ENCODE results near the gene MACROD2.

Gene MACROD2

DNA sequence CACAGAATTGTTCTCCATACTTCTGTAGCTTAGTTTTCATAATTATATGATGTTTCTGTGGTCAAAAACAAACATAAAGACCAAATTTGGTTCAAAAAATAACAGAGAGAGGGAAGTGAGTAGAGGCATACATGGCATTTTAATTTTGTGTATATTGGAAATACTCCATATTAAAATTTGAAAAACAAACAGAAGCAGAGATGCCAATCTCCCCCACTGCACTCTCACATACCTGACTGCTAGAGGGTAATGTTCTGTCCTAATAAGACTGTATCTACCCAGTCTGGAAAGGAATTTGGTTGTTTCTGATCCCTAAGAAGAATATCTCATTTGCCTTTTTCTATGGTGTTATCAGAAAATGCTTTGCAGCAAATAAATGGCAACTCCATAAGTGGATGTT is 1301.1 kb downstream of the MACROD2 start:
- peaks cover 6% of the 10 kb centered on the region; the same call in 1 of the 2 replicates for H3K4me1 ChIP-seq
- no peak overlapping the region for H3K4me2 ChIP-seq
- no peaks in the 10 kb centered on the region for H4K20me1 ChIP-seq
- no peak for TF ChIP-seq Cebpa-rat (IDR thresholded peaks at IDR 0.05)
- H3K27me3 ChIP-seq, result no peaks in the 10 kb centered on the region
- no peaks in the 10 kb centered on the region for H3K9me3 ChIP-seq
- H3K27ac ChIP-seq, result no peak overlapping the region
- H3K4me3 ChIP-seq, result no peak overlapping the region
- no peak overlapping the region for H3K9ac ChIP-seq
- H3K36me3 ChIP-seq, result no peaks in the 10 kb centered on the region

DNA sequence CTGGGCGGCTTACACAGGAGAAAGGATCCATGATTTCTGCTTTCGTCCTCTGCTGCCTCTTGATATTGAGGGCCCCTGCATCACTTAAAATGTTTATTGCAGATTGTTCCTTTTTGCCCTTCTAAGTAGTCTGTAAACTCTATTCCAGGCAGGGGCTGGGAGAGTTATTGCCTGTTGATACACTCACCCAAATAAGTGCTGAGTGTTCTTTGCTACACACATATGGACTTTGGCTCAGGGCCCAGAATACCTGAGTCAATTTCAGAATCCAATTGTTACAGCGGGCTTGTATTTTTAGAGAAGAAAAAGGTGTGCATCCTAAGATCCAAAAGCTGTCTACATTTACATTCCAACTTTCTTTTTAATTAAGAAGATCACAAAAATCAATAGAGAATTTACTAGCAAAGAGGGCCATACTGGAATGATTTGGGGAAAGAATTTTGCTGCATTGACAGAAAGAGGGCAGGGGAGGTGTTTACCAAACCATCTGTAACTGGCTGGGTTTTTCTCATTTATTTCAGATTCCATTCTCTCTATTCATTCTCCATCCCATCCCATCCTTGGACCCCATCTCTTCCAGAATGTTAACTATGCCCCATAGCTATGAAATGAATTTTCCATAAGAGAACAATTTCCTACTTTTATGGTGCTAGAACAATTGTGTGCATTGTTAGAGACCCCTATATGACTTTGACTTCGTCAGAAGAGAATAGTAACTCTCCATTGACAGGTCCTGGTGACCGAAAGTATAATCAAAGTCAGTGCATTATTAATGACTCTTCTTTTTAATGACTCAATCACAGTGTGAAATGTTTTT is 1302.0 kb downstream of the MACROD2 start:
- H3K4me1 ChIP-seq, result no peaks in the 10 kb centered on the region
- H4K20me1 ChIP-seq, result no peaks in the 10 kb centered on the region
- H3K9me3 ChIP-seq, result no peaks in the 10 kb centered on the region
- H3K27me3 ChIP-seq, result no peaks in the 10 kb centered on the region
- no peak overlapping the region for H3K4me3 ChIP-seq
- H3K36me3 ChIP-seq, result no peaks in the 10 kb centered on the region
- no peak overlapping the region for H3K4me2 ChIP-seq
- TF ChIP-seq Cebpa-rat (IDR thresholded peaks at IDR 0.05), result no peak
- no peak overlapping the region for H3K9ac ChIP-seq
- H3K27ac ChIP-seq, result no peak overlapping the region

DNA sequence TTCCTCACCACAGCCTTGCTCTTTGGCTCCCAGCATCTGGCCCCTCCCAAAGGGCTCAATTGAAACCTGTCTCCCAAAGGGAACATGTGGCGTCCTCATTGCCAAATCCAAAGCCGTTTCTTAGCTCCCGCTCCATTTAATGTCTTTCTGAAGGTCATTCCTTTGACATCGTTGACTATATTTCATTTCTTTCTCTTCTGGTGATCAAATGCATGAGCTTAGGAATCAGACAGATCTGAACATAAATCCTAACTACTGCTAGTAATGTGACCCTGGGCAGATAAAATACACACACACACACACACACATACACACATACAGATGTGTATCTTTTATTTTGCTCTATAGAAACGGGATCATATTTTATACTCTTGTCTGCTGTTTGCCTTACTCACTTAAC is 1306.8 kb downstream of the MACROD2 start:
- Histone ChIP-seq H4K20me1 (no peaks in the 10 kb centered on the region), H3K9me3 (no peaks in the 10 kb centered on the region), H3K9ac (no peak overlapping the region), H3K4me2 (no peak overlapping the region), H3K27me3 (no peaks in the 10 kb centered on the region), H3K4me3 (no peak overlapping the region), H3K27ac (no peak overlapping the region), H3K36me3 (no peaks in the 10 kb centered on the region), H3K4me1 (no peaks in the 10 kb centered on the region)
- no peak for TF ChIP-seq Cebpa-rat (IDR thresholded peaks at IDR 0.05)

DNA sequence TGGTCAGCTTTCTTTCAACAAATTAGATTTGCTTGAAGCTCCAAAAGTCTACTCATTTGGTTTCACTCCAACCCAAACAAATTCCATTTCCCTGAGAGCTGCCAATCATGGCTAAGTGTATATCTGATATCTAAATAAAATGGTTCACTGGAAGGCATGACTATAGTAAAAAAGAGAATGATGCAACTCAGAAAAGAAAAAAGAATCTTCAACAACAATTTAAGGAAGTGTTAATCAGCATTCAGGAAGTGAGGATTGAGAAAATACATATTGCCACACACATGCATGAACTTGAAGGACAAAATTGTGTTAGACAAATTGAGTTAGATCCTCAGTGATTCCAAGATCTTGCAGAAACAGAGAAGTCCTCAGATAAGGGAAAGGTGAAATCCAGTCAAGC is 1315.0 kb downstream of the MACROD2 start:
- TF ChIP-seq Cebpa-rat (IDR thresholded peaks at IDR 0.05), result no peak
- no peak overlapping the region for H3K27ac ChIP-seq
- no peak overlapping the region for H3K4me3 ChIP-seq
- no peaks in the 10 kb centered on the region for H3K36me3 ChIP-seq
- H3K9ac ChIP-seq, result no peak overlapping the region
- H3K27me3 ChIP-seq, result no peaks in the 10 kb centered on the region
- no peaks in the 10 kb centered on the region for H4K20me1 ChIP-seq
- peaks cover 17% of the 10 kb centered on the region; the same call in 1 of the 2 replicates for H3K9me3 ChIP-seq
- H3K4me2 ChIP-seq, result peak overlapping the region; percentile 42; the same call in 1 of the 2 replicates
- H3K4me1 ChIP-seq, result peaks cover 7% of the 10 kb centered on the region

DNA sequence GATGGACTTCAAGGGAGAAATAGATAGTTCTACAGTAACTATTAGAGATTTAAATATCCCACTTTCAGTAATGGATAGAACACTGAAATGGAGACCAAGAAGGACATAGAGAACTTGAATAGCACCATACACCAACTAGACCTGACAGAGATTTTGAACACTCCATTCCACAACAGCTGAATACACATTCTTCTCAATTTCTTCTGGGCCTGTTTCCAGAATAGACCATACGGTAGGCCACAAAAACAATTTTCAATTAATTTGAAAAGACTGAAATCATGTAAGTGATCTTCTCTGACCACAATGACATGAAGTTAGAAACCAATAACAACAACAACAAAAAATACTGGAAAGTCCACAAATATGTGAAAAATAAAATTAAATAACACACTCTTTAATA is 1321.2 kb downstream of the MACROD2 start:
- H3K27ac ChIP-seq, result no peak overlapping the region
- peaks cover 7% of the 10 kb centered on the region; the same call in 1 of the 2 replicates for H3K9me3 ChIP-seq
- no peaks in the 10 kb centered on the region for H3K36me3 ChIP-seq
- no peak overlapping the region for H3K4me3 ChIP-seq
- TF ChIP-seq Cebpa-rat (IDR thresholded peaks at IDR 0.05), result no peak
- no peak overlapping the region for H3K9ac ChIP-seq
- no peaks in the 10 kb centered on the region for H4K20me1 ChIP-seq
- H3K4me1 ChIP-seq, result 0 out of 2 replicates have a peak, but pooled peaks cover 7% of the 10 kb centered on the region
- H3K27me3 ChIP-seq, result no peaks in the 10 kb centered on the region
- H3K4me2 ChIP-seq, result no peak overlapping the region

DNA sequence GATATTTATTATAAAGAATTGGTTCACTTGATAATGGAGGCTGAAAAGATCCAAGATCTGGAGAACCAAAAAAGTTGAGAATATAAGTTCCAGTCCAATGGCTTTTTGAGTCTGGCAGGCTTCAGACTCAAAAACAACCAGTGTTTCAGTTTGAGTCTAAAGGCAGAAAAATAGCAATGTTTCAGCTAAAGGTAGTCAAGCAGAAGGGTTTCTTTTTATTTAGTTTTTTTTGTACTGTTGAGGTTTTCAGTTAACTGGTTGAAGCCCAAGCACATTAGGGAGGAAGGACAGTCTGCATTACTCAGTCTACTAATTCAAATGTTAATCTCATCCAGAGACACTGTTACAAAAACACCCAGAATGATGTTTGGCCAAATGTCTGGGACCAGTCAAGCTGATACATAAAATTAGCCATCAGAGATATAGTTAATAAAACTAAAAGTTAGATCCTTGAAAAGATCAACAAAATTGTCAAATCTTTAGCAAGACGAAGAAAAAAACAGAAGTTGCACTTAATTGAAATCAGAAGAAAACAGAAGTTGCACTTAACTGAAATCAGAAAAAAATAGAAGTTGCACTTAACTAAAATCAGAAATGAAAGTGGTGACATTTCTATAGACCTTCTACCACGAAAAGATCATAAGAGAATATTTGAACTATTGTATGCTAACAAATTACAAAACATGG is 1322.4 kb downstream of the MACROD2 start:
- Histone ChIP-seq H3K4me1 (0 out of 2 replicates have a peak, but pooled peaks cover 7% of the 10 kb centered on the region), H3K4me2 (no peak overlapping the region), H4K20me1 (no peaks in the 10 kb centered on the region), H3K9me3 (peaks cover 7% of the 10 kb centered on the region; the same call in 1 of the 2 replicates), H3K4me3 (no peak overlapping the region), H3K27me3 (no peaks in the 10 kb centered on the region), H3K36me3 (no peaks in the 10 kb centered on the region), H3K27ac (no peak overlapping the region), H3K9ac (no peak overlapping the region)
- TF ChIP-seq Cebpa-rat (IDR thresholded peaks at IDR 0.05), result no peak

DNA sequence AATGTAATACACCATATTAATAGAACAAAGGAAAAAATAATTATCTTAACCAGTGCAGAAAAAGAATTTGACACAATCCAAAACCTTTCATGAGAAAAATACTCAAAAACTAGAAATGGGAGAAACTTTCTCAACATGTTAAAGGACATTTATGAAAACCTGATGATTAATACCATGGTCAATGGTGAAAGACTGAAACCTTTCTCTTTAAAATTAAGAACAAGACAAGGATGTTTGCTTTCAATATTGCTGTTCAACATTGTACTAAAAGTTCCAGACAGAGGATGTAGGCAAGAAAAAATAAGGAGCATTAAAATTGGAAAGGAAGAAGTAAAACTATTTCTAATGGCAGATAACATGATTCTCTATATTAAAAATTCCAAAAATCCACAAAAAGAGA is 1323.4 kb downstream of the MACROD2 start:
- Histone ChIP-seq H3K27ac (no peak overlapping the region), H3K27me3 (no peaks in the 10 kb centered on the region), H3K4me2 (no peak overlapping the region), H3K4me1 (0 out of 2 replicates have a peak, but pooled peaks cover 7% of the 10 kb centered on the region), H3K9ac (no peak overlapping the region), H3K4me3 (no peak overlapping the region), H4K20me1 (no peaks in the 10 kb centered on the region), H3K9me3 (peaks cover 7% of the 10 kb centered on the region; the same call in 1 of the 2 replicates), H3K36me3 (no peaks in the 10 kb centered on the region)
- TF ChIP-seq Cebpa-rat (IDR thresholded peaks at IDR 0.05), result no peak

DNA sequence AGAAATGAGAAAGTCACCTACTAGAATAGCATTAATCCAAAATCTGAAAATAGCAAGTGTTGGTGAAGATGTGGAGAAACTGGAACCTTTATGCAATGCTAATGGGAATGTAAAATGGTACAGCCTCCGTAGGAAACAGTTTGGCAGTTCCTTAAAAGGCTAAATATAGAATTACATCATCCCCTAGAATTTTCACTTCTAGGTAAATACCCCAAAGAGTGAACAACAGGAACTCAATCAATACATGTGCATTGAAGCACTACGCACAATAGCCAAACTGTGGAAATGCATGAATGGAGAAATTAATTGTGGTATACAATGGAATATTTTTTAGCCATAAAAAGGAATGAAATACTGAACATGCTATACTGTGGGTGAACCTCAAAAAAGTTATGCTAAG is 1324.1 kb downstream of the MACROD2 start:
- Histone ChIP-seq H3K4me2 (no peak overlapping the region), H3K36me3 (no peaks in the 10 kb centered on the region)
- TF ChIP-seq Cebpa-rat (IDR thresholded peaks at IDR 0.05), result no peak

DNA sequence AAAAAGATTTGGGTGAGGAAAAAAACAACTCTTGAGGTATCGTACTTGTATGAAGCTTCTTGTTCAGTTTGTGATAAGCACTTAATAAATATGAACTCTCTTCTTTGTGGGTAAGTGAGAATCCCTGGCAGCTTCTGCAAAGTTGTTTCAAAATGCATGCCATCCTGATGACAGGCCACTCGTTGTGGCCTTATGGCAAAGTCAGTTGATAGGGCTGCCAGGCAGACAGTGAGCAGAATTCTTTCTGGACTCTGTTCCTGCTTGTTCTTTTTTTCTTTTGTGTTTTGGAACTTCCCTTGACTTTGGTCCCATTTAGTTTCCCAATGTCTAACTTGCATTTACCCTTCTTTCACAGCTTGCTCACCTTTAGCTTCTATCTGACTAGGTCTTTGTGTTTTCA is 1325.6 kb downstream of the MACROD2 start:
- Histone ChIP-seq H3K4me1 (0 out of 2 replicates have a peak, but pooled peaks cover 7% of the 10 kb centered on the region), H3K27ac (no peak overlapping the region), H4K20me1 (no peaks in the 10 kb centered on the region), H3K9me3 (peaks cover 7% of the 10 kb centered on the region; the same call in 1 of the 2 replicates), H3K4me2 (no peak overlapping the region), H3K27me3 (no peaks in the 10 kb centered on the region), H3K4me3 (no peak overlapping the region), H3K9ac (no peak overlapping the region), H3K36me3 (no peaks in the 10 kb centered on the region)
- TF ChIP-seq Cebpa-rat (IDR thresholded peaks at IDR 0.05), result no peak

More for the DNA sequence above, 1324.1 kb downstream of the MACROD2 start:
- Histone ChIP-seq H3K27me3 (no peaks in the 10 kb centered on the region), H3K27ac (no peak overlapping the region), H3K9ac (no peak overlapping the region), H4K20me1 (no peaks in the 10 kb centered on the region), H3K4me1 (0 out of 2 replicates have a peak, but pooled peaks cover 7% of the 10 kb centered on the region), H3K4me3 (no peak overlapping the region), H3K9me3 (peaks cover 7% of the 10 kb centered on the region; the same call in 1 of the 2 replicates)

DNA sequence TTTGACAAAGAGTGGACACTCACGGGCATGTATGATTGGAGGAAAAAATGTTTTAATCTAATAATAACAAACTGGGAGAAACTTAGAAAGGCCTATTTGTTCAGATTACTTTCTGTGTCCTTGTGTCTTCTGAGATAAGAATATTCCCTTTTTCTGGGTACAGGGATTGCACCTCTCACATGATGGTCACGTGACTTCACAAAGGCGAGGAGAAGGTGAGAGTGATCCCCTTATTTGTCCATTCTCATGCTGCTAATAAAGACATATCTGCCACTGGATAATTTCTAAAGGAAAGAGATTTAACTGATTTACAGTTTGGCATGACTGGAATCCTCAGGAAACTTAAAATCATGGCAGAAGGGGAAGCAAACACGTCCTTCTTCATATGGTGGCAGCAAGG is 1331.8 kb downstream of the MACROD2 start:
- Histone ChIP-seq H3K36me3 (no peaks in the 10 kb centered on the region), H3K27me3 (no peaks in the 10 kb centered on the region), H3K9ac (no peak overlapping the region), H3K4me3 (no peak overlapping the region), H4K20me1 (no peaks in the 10 kb centered on the region), H3K4me1 (no peaks in the 10 kb centered on the region), H3K27ac (no peak overlapping the region), H3K9me3 (no peaks in the 10 kb centered on the region), H3K4me2 (no peak overlapping the region)
- TF ChIP-seq Cebpa-rat (IDR thresholded peaks at IDR 0.05), result no peak

Measured in BLaER1 (cell line).